IMR-90 (cell line): ENCODE results near the gene PHF19. TPM values are rescaled to one million over a fixed set of nuclear protein-coding genes. Genes with fewer than 3 reads are reported as not detected.

Experiments
- ATAC-seq: fragments of 200-7000 bp; cut with Tn5 transposase; 2 replicates; pipeline ENCODE4 v1.9.1; 2020; ENCODE audit warnings: low read depth, mild to moderate bottlenecking, moderate library complexity
- BruUV-seq: library from RNA; stranded (reverse); fragments of 400-500 nt; replicated peaks from 2 replicates; lab custom pipeline; 2021; lab: Mats Ljungman, UMichigan
- CTCF ChIA-PET: fragments of 300-600 bp; formaldehyde crosslinking; extraction: SDS; loops from one replicate; lab custom pipeline; 2021; ENCODE audit warnings: antibody characterized with exemption; lab: Yijun Ruan, JAX
- POLR2A ChIA-PET: fragments of 300-600 bp; sonication (Branson Sonifier 250); formaldehyde crosslinking; loops from one replicate; lab custom pipeline; 2022; ENCODE audit warnings: antibody characterized with exemption; ENCODE audit not compliant: unreplicated experiment; lab: Charles Lee
- DNase-seq: peaks from one replicate; pipeline ENCODE4 v3.0.0; 2013
- H2AFZ ChIP-seq: replicated peaks from 2 replicates; pipeline ENCODE3; 2013; ENCODE audit warnings: low read length, mild to moderate bottlenecking; ENCODE audit not compliant: poor library complexity
- H2AK5ac ChIP-seq: 2 replicates; pipeline ENCODE4 v1.6.1; 2013; ENCODE audit warnings: low read depth, low read length, inconsistent platforms
- H2AK9ac ChIP-seq: replicated peaks from 2 replicates; pipeline ENCODE3; 2013; ENCODE audit warnings: mild to moderate bottlenecking, low read depth, low read length, moderate library complexity; ENCODE audit not compliant: poor library complexity
- H2BK120ac ChIP-seq: 2 replicates; pipeline ENCODE4 v1.6.1; 2013; ENCODE audit warnings: low read depth, low read length, inconsistent platforms
- H2BK15ac ChIP-seq: 3 replicates; pipeline ENCODE4 v1.6.1; 2013; ENCODE audit warnings: low read depth, low read length, inconsistent platforms
- H2BK20ac ChIP-seq: 2 replicates; pipeline ENCODE4 v1.6.1; 2013; ENCODE audit warnings: low read depth, mild to moderate bottlenecking, inconsistent platforms, low read length, moderate library complexity
- H2BK5ac ChIP-seq: 2 replicates; pipeline ENCODE4 v1.6.1; 2013; ENCODE audit warnings: mild to moderate bottlenecking, low read depth, low read length, inconsistent platforms; ENCODE audit not compliant: poor library complexity, severe bottlenecking
- H3K14ac ChIP-seq: replicated peaks from 2 replicates; pipeline ENCODE4 v1.6.1; 2013; ENCODE audit warnings: low read depth, low read length, inconsistent platforms
- H3K18ac ChIP-seq: 2 replicates; pipeline ENCODE4 v1.6.1; 2013; ENCODE audit warnings: low read depth, low read length, control low read depth
- H3K23ac ChIP-seq: 2 replicates; pipeline ENCODE4 v1.6.1; 2013; ENCODE audit warnings: low read depth, low read length, inconsistent platforms
- H3K27ac ChIP-seq: 2 replicates; pipeline ENCODE4 v1.5.1; 2013; ENCODE audit warnings: mild to moderate bottlenecking, control low read depth, low read length; ENCODE audit not compliant: insufficient read depth
- H3K27me3 ChIP-seq: 2 replicates; pipeline ENCODE4 v1.6.1; 2013; ENCODE audit warnings: low read length; ENCODE audit not compliant: control insufficient read depth, insufficient read depth
- H3K36me3 ChIP-seq: 2 replicates; pipeline ENCODE4 v1.6.1; 2013; ENCODE audit warnings: low read length, mixed read lengths; ENCODE audit not compliant: control insufficient read depth, insufficient read depth
- H3K4ac ChIP-seq: 2 replicates; pipeline ENCODE4 v1.6.1; 2013; ENCODE audit warnings: low read depth, low read length, inconsistent platforms
- H3K4me1 ChIP-seq: 2 replicates; pipeline ENCODE4 v1.6.1; 2013; ENCODE audit warnings: low read length, mixed read lengths; ENCODE audit not compliant: control insufficient read depth, insufficient read depth
- H3K4me2 ChIP-seq: 2 replicates; pipeline ENCODE4 v1.6.1; 2013; ENCODE audit warnings: low read depth, mild to moderate bottlenecking, control low read depth, low read length, moderate library complexity
- H3K4me3 ChIP-seq: 2 replicates; pipeline ENCODE4 v1.5.1; 2013; ENCODE audit warnings: low read depth, mild to moderate bottlenecking, control low read depth, low read length, moderate library complexity; ENCODE audit not compliant: insufficient read depth
- H3K56ac ChIP-seq: 2 replicates; pipeline ENCODE4 v1.6.1; 2013; ENCODE audit warnings: low read length, inconsistent platforms; ENCODE audit not compliant: insufficient read depth; ENCODE audit errors: extremely low read depth
- H3K79me1 ChIP-seq, 2 experiments: 2 replicates each; pipeline ENCODE4 v1.6.1; 2013; ENCODE audit warnings: low read length in 2 of 2, inconsistent platforms in 1 of 2, low read depth in 1 of 2
- H3K9ac ChIP-seq: 2 replicates; pipeline ENCODE4 v1.6.1; 2013; ENCODE audit warnings: low read depth, low read length, control low read depth
- H3K9me1 ChIP-seq: 2 replicates; pipeline ENCODE4 v1.6.1; 2013; ENCODE audit warnings: low read length, inconsistent platforms; ENCODE audit not compliant: insufficient read depth
- H3K9me3 ChIP-seq: 2 replicates; pipeline ENCODE4 v1.6.1; 2013; ENCODE audit warnings: low read length; ENCODE audit not compliant: control insufficient read depth, insufficient read depth
- H4K20me1 ChIP-seq: 2 replicates; pipeline ENCODE4 v1.6.1; 2013; ENCODE audit warnings: low read length, inconsistent platforms; ENCODE audit not compliant: insufficient read depth
- H4K5ac ChIP-seq: 2 replicates; pipeline ENCODE4 v1.6.1; 2013; ENCODE audit warnings: mild to moderate bottlenecking, low read depth, low read length, control low read depth
- H4K8ac ChIP-seq, 2 experiments: 2 replicates each; pipeline ENCODE4 v1.6.1; 2013; ENCODE audit warnings: low read depth in 2 of 2, low read length in 2 of 2, control low read depth in 1 of 2, inconsistent platforms in 1 of 2
- H4K91ac ChIP-seq: 2 replicates; pipeline ENCODE4 v1.6.1; 2013; ENCODE audit warnings: low read depth, low read length, inconsistent platforms; ENCODE audit not compliant: insufficient read depth
- CEBPB ChIP-seq: IDR thresholded peaks from 2 replicates; pipeline ENCODE4 v1.6.1; 2012; ENCODE audit warnings: low read depth, low read length, improper control_type of control experiment
- ELK1 ChIP-seq: fragments of 150-350 bp; IDR thresholded peaks from 2 replicates; pipeline ENCODE4 v1.6.1; 2016; ENCODE audit warnings: low read depth, mild to moderate bottlenecking, low read length, moderate library complexity, borderline replicate concordance
- MXI1 ChIP-seq: IDR thresholded peaks from 2 replicates; pipeline ENCODE4 v1.6.1; 2012; ENCODE audit warnings: low read depth, mild to moderate bottlenecking, low read length, moderate library complexity, borderline replicate concordance
- NFE2L2 ChIP-seq: fragments of 150-350 bp; IDR thresholded peaks from 2 replicates; pipeline ENCODE4 v1.6.1; 2016; ENCODE audit warnings: low read depth, mild to moderate bottlenecking, low read length
- POLR2A ChIP-seq: IDR thresholded peaks from 2 replicates; pipeline ENCODE4 v1.6.1; 2012; ENCODE audit warnings: mild to moderate bottlenecking, low read depth, low read length
- RCOR1 ChIP-seq: IDR thresholded peaks from 2 replicates; pipeline ENCODE4 v1.6.1; 2012; ENCODE audit warnings: mild to moderate bottlenecking, low read length, improper control_type of control experiment; ENCODE audit not compliant: insufficient replicate concordance
- WGBS, 2 experiments: methylation state at CpG; one replicate each; pipeline versions ENCODE4 v1.1.5 to v1.1.7; 2013; ENCODE audit warnings: missing lambda C conversion rate in 2 of 2; ENCODE audit not compliant: insufficient read length in 1 of 2; ENCODE audit errors: extremely low coverage in 2 of 2; 5-methylcytosine and 5-hydroxymethylcytosine counted together
- dilution Hi-C: fragments of 300-500 bp; cut with HindIII; formaldehyde crosslinking; loops from one replicate; pipeline ENCODE4 v1.14.3; 2018; ENCODE audit warnings: low sequenced_read_pairs; ENCODE audit not compliant: unreplicated experiment
- in situ Hi-C: fragments of 300-500 bp; cut with MboI; formaldehyde crosslinking; loops from 3 replicates; pipeline ENCODE4 v1.14.3; 2019; ENCODE audit warnings: low sequenced_read_pairs, inconsistent platforms, mixed read lengths
- intact Hi-C: fragments of 100-400 bp; cut with micrococcal nuclease; formaldehyde crosslinking; loops from 2 replicates; pipeline ENCODE4 v1.10.0; 2022
- polyA plus RNA-seq, 3 experiments: library from polyadenylated mRNA; depleted of rRNA; stranded (reverse); fragments of >200 nt; gene quantifications; 2 replicates each; pipeline ENCODE4 v1.2.3, GENCODE V29; 2012; ENCODE audit warnings: low replicate concordance in 1 of 3
- total RNA-seq: library from RNA; depleted of rRNA; stranded (reverse); fragments of >200 nt; gene quantifications from 2 replicates; pipeline ENCODE4 v1.2.3, GENCODE V29; 2012

PHF19 gene
- total and polyA plus RNA-seq, 2 of the 4 experiments (the other 2 are of a cell fraction), result 37.6 to 55.6 TPM

- Histone ChIP-seq H3K23ac (no peak overlapping the region), H3K9ac (no peak overlapping the region), H2AK5ac (no peak overlapping the region), H3K4ac (no peak overlapping the region), H3K36me3 (no peaks in the 10 kb centered on the region), H3K4me1 (peaks cover under 1% of the 10 kb centered on the region; the same call in 1 of the 2 replicates), H4K8ac (no peak overlapping the region), H3K27me3 (peaks cover 2% of the 10 kb centered on the region; the same call in 1 of the 2 replicates), H4K20me1 (no peaks in the 10 kb centered on the region; the same call in 1 of the 2 replicates), H2AFZ (no peak overlapping the region), H2BK15ac (no peak overlapping the region), H3K27ac (no peak overlapping the region), H4K5ac (no peak overlapping the region), H4K91ac (no peak overlapping the region), H3K9me3 (no peaks in the 10 kb centered on the region), H2BK20ac (no peak overlapping the region), H2BK120ac (no peak overlapping the region), H2BK5ac (no peak overlapping the region), H3K9me1 (no peaks in the 10 kb centered on the region), H3K4me3 (no peak overlapping the region), H3K18ac (no peak overlapping the region), H3K14ac (no peak overlapping the region), H3K79me1 (no peaks in the 10 kb centered on the region), H3K4me2 (no peak overlapping the region), H3K56ac (no peak overlapping the region), H2AK9ac (peak overlapping the region; percentile 25)
- ChIA-PET POLR2A (no interaction called here), CTCF (interaction anchor here (0.9 kb wide), 1 partner anchor 17 kb away, joined by 3 read pairs; no protein-coding TSS in a partner anchor)
- TF ChIP-seq CEBPB (no peak), RCOR1 (no peak), POLR2A (no peak), MXI1 (no peak), ELK1 (no peak), NFE2L2 (no peak)
- ATAC-seq (no peak), DNase-seq (peak; percentile 50)
- no CpG with 5 or more reads among the region's 10 CpGs for WGBS, 2 experiments
- dilution Hi-C loops (no loop called here), intact Hi-C loops (no loop called here), in situ Hi-C loops (no loop called here)
- no TSS peak for BruUV-seq
Observed at GRCh38 chr9:120891245-120891883, 14.4 kb upstream of the PHF19 start.
